Endodermal cell (in vitro differentiated cells): Measurements from ENCODE around the gene CCNG2. TPM values are rescaled to one million over a fixed set of nuclear protein-coding genes. Genes with fewer than 3 reads are reported as not detected.

Experiments
- DNase-seq: peaks from one replicate; pipeline ENCODE4 v3.0.0-alpha.2; 2017
- H3K27ac ChIP-seq: 2 replicates; pipeline ENCODE4 v1.5.1; 2013; ENCODE audit warnings: mild to moderate bottlenecking, low read depth, low read length, moderate library complexity
- H3K27me3 ChIP-seq: 2 replicates; pipeline ENCODE4 v1.6.1; 2013; ENCODE audit warnings: mild to moderate bottlenecking, low read length, moderate library complexity; ENCODE audit not compliant: insufficient read depth, control insufficient read depth, poor library complexity, severe bottlenecking
- H3K36me3 ChIP-seq: 2 replicates; pipeline ENCODE4 v1.7.0; 2013; ENCODE audit warnings: mild to moderate bottlenecking, low read length, moderate library complexity; ENCODE audit not compliant: control insufficient read depth, insufficient read depth
- H3K4me1 ChIP-seq: one replicate; pipeline ENCODE4 v1.7.0; 2013; ENCODE audit warnings: low read length; ENCODE audit not compliant: control insufficient read depth, insufficient read depth
- H3K4me3 ChIP-seq: 2 replicates; pipeline ENCODE4 v1.5.1; 2013; ENCODE audit warnings: mild to moderate bottlenecking, low read length, moderate library complexity
- H3K9ac ChIP-seq: 2 replicates; pipeline ENCODE4 v1.6.1; 2013; ENCODE audit warnings: mild to moderate bottlenecking, low read length, moderate library complexity; ENCODE audit not compliant: poor library complexity, severe bottlenecking; ENCODE audit errors: extremely low read depth
- H3K9me3 ChIP-seq: 2 replicates; pipeline ENCODE4 v1.6.1; 2013; ENCODE audit warnings: mild to moderate bottlenecking, low read length, moderate library complexity; ENCODE audit not compliant: control insufficient read depth
- H3K27ac Mint-ChIP-seq: 2 replicates; pipeline ENCODE4 v1.8.0; 2020; ENCODE audit warnings: mixed read lengths
- H3K27me3 Mint-ChIP-seq: 2 replicates; pipeline ENCODE4 v1.8.0; 2021; ENCODE audit warnings: mild to moderate bottlenecking, mixed read lengths; ENCODE audit not compliant: insufficient read depth
- H3K36me3 Mint-ChIP-seq: 2 replicates; pipeline ENCODE4 v1.8.0; 2020; ENCODE audit warnings: low read depth, mixed read lengths
- H3K4me1 Mint-ChIP-seq: 2 replicates; pipeline ENCODE4 v1.8.0; 2020; ENCODE audit warnings: mixed read lengths
- H3K4me3 Mint-ChIP-seq: 2 replicates; pipeline ENCODE4 v1.8.0; 2020; ENCODE audit warnings: mild to moderate bottlenecking, moderate library complexity, mixed read lengths
- H3K9me3 Mint-ChIP-seq: 2 replicates; pipeline ENCODE4 v1.8.0; 2020; ENCODE audit warnings: mild to moderate bottlenecking, mixed read lengths
- CTCF ChIP-seq: fragments of 200-600 bp; sonication (generic); conservative IDR thresholded peaks from 2 replicates; pipeline ENCODE4 v1.5.0; 2021; ENCODE audit warnings: antibody characterized with exemption, mild to moderate bottlenecking
- WGBS, 2 experiments: methylation state at CpG; one replicate each; pipeline versions ENCODE4 v1.1.5 to v1.1.7; 2013; ENCODE audit warnings: missing lambda C conversion rate in 2 of 2, mixed read lengths in 1 of 2; ENCODE audit not compliant: insufficient coverage in 1 of 2, insufficient read length in 1 of 2; 5-methylcytosine and 5-hydroxymethylcytosine counted together
- total RNA-seq, 2 donors: library from RNA; stranded (reverse); fragmentation: NEBNext Ultra II Directional in 1 of 2; extraction: Animal tissue kit (Norgen Biotek cat#: 25700) in 1 of 2; gene quantifications; 2 replicates in 1 of 2; 3 replicates in 1 of 2; pipeline ENCODE4 v1.2.1, GENCODE V29; 2021

Gene CCNG2
- total RNA-seq, 2 donors from 2014 or later, result 39.7 to 41.5 TPM

GRCh38 chr4:77199276-77199675, 42.3 kb downstream of the CCNG2 start:
- no peak overlapping the region for H3K9ac ChIP-seq
- no peaks in the 10 kb centered on the region for H3K9me3 ChIP-seq
- Mint-ChIP-seq H3K27me3 (peaks cover 33% of the 10 kb centered on the region), H3K9me3 (no peaks in the 10 kb centered on the region), H3K4me3 (no peak overlapping the region), H3K27ac (no peak overlapping the region), H3K4me1 (peaks cover 25% of the 10 kb centered on the region), H3K36me3 (no peaks in the 10 kb centered on the region)
- 91% methylated on average over 2 of the region's 2 CpGs; no CpG with 5 or more reads in 1 of the 2 experiments for WGBS, 2 experiments
- H3K36me3 ChIP-seq, result no peaks in the 10 kb centered on the region
- TF ChIP-seq CTCF, result no peak
- peaks cover 13% of the 10 kb centered on the region for H3K4me1 ChIP-seq
- no peak for DNase-seq
- no peak overlapping the region for H3K4me3 ChIP-seq
- peaks cover 26% of the 10 kb centered on the region for H3K27me3 ChIP-seq
- H3K27ac ChIP-seq, result no peak overlapping the region

- peaks cover 25% of the 10 kb centered on the region for H3K4me1 Mint-ChIP-seq
- Histone ChIP-seq H3K36me3 (no peaks in the 10 kb centered on the region), H3K27me3 (peaks cover 22% of the 10 kb centered on the region), H3K4me3 (no peak overlapping the region), H3K9ac (no peak overlapping the region), H3K9me3 (no peaks in the 10 kb centered on the region), H3K27ac (no peak overlapping the region), H3K4me1 (peaks cover 13% of the 10 kb centered on the region)
- H3K27ac Mint-ChIP-seq, result no peak overlapping the region
- no peak for DNase-seq
- no peak for TF ChIP-seq CTCF
- H3K36me3 Mint-ChIP-seq, result no peaks in the 10 kb centered on the region
- no peak overlapping the region for H3K4me3 Mint-ChIP-seq
- H3K9me3 Mint-ChIP-seq, result no peaks in the 10 kb centered on the region
- 83% methylated on average over 1 of the region's 1 CpG; no CpG with 5 or more reads in 1 of the 2 experiments for WGBS, 2 experiments
- peaks cover 29% of the 10 kb centered on the region for H3K27me3 Mint-ChIP-seq
Observed at GRCh38 chr4:77199701-77200100, 42.7 kb downstream of the CCNG2 start.

- Histone ChIP-seq H3K27ac (no peak overlapping the region), H3K9ac (no peak overlapping the region), H3K4me1 (peaks cover 11% of the 10 kb centered on the region), H3K9me3 (no peaks in the 10 kb centered on the region), H3K36me3 (no peaks in the 10 kb centered on the region), H3K27me3 (peaks cover 18% of the 10 kb centered on the region), H3K4me3 (no peak overlapping the region)
- Mint-ChIP-seq H3K27ac (no peak overlapping the region), H3K4me1 (peaks cover 23% of the 10 kb centered on the region), H3K27me3 (peaks cover 17% of the 10 kb centered on the region), H3K36me3 (no peaks in the 10 kb centered on the region), H3K9me3 (no peaks in the 10 kb centered on the region), H3K4me3 (no peak overlapping the region)
- TF ChIP-seq CTCF, result no peak
- WGBS, 2 experiments, result no CpG with 5 or more reads among the region's 1 CpG
- no peak for DNase-seq
Observed at GRCh38 chr4:77201343-77201742, 44.3 kb downstream of the CCNG2 start.
